ENCODE measurements around the gene AFTPH.
A peak's percentile ranks its signal among the peaks of the same experiment; 100 is the strongest.

GRCh38 chr2:64625299-64626145 is 101.4 kb downstream of the AFTPH start:
- TF ChIP-seq EZH2phosphoT487 (IDR thresholded peaks at IDR 0.05; ENCODE audit: borderline replicate concordance, low read depth) (no peak), SMC3 (IDR thresholded peaks at IDR 0.05; ENCODE audit: low read depth, low read length) (no peak), TAF1 (IDR thresholded peaks at IDR 0.05; ENCODE audit: borderline replicate concordance, low read depth, low read length) (no peak), RAD21 (IDR thresholded peaks at IDR 0.05; ENCODE audit: low read length) (peak; percentile 41), CTCF (IDR thresholded peaks at IDR 0.05) (no peak), EP300 (IDR thresholded peaks at IDR 0.05; ENCODE audit: borderline replicate concordance in 1 of 2, low read depth in 1 of 2, low read length in 1 of 2) (no peak), USF1 (IDR thresholded peaks at IDR 0.05; ENCODE audit: borderline replicate concordance, low read depth) (no peak), USF2 (IDR thresholded peaks at IDR 0.05; ENCODE audit: borderline replicate concordance, low read depth, low read length) (no peak), POLR2AphosphoS5 (IDR thresholded peaks at IDR 0.05; ENCODE audit: low read depth, low read length) (no peak), MXI1 (IDR thresholded peaks at IDR 0.05; ENCODE audit: low read depth, low read length) (no peak), RFX5 (IDR thresholded peaks at IDR 0.05; ENCODE audit: low read length) (no peak), RCOR1 (IDR thresholded peaks at IDR 0.05; ENCODE audit: low read length) (no peak), SIN3A (IDR thresholded peaks at IDR 0.05; ENCODE audit: borderline replicate concordance, low read depth, low read length) (no peak), GABPA (IDR thresholded peaks at IDR 0.05; ENCODE audit: low read depth) (no peak)
